ENCODE data around the gene ANP32E. TPM values are rescaled to one million over a fixed set of nuclear protein-coding genes. Genes with fewer than 3 reads are reported as not detected.
A peak's percentile ranks its signal among the peaks of the same experiment; 100 is the strongest.

ANP32E gene
- total and polyA plus RNA-seq, 9 of the 15 experiments (the other 6 are each of a cell fraction or from before 2014, with no cell fraction given) = 60.4 to 197 (median 104) TPM

DNA sequence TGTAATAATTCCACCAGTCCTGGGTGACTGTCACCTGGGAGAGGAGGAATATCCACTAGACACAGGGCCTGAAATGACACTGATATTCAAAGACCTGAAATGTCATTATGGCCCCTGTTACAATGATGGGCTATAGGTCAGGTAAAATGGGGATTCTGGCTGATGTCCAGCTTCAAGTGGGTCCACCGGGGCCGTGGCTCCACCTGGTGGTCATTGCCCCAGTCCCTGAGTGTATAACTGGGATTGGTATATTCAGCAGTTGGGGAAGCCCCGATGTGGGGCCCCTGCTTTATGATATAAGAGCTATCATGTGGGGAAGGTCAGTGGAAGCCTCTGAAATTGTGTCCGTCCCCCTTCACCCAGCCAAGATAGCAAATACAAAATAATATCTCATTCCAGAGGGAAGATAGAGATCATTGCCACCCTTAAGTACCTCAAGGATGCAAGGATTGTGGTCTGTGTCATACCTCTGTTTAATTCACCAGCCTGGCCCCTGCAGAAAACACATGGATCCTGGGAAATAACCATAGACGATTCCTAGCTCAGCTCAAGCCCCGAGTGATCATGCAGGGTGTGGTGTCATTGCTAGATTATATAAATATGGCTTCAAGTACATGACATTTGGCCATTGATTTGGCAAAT is 66.8 kb downstream of the ANP32E start (continued):
- TF ChIP-seq, protein P1, sequence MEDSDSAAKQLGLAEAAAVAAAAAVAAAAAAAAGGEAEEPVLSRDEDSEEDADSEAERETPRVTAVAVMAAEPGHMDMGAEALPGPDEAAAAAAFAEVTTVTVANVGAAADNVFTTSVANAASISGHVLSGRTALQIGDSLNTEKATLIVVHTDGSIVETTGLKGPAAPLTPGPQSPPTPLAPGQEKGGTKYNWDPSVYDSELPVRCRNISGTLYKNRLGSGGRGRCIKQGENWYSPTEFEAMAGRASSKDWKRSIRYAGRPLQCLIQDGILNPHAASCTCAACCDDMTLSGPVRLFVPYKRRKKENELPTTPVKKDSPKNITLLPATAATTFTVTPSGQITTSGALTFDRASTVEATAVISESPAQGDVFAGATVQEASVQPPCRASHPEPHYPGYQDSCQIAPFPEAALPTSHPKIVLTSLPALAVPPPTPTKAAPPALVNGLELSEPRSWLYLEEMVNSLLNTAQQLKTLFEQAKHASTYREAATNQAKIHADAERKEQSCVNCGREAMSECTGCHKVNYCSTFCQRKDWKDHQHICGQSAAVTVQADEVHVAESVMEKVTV (CRISPR knock-in tag; IDR thresholded peaks at IDR 0.05) = peak; percentile 86
- no peak for TF ChIP-seq GTF2E2 (tag; IDR thresholded peaks at IDR 0.05)
- TF ChIP-seq TGIF2 (CRISPR knock-in tag; IDR thresholded peaks at IDR 0.05) = no peak
- TF ChIP-seq ZNF217 (CRISPR knock-in tag; IDR thresholded peaks at IDR 0.05) = no peak
- TF ChIP-seq ZNF165 (CRISPR knock-in tag; IDR thresholded peaks at IDR 0.05; ENCODE audit: borderline replicate concordance) = no peak
- TF ChIP-seq, protein P2, sequence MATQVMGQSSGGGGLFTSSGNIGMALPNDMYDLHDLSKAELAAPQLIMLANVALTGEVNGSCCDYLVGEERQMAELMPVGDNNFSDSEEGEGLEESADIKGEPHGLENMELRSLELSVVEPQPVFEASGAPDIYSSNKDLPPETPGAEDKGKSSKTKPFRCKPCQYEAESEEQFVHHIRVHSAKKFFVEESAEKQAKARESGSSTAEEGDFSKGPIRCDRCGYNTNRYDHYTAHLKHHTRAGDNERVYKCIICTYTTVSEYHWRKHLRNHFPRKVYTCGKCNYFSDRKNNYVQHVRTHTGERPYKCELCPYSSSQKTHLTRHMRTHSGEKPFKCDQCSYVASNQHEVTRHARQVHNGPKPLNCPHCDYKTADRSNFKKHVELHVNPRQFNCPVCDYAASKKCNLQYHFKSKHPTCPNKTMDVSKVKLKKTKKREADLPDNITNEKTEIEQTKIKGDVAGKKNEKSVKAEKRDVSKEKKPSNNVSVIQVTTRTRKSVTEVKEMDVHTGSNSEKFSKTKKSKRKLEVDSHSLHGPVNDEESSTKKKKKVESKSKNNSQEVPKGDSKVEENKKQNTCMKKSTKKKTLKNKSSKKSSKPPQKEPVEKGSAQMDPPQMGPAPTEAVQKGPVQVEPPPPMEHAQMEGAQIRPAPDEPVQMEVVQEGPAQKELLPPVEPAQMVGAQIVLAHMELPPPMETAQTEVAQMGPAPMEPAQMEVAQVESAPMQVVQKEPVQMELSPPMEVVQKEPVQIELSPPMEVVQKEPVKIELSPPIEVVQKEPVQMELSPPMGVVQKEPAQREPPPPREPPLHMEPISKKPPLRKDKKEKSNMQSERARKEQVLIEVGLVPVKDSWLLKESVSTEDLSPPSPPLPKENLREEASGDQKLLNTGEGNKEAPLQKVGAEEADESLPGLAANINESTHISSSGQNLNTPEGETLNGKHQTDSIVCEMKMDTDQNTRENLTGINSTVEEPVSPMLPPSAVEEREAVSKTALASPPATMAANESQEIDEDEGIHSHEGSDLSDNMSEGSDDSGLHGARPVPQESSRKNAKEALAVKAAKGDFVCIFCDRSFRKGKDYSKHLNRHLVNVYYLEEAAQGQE (IDR thresholded peaks at IDR 0.05; ENCODE audit: borderline replicate concordance) = peak; percentile 85
- TF ChIP-seq, protein P2 (CRISPR knock-in tag; IDR thresholded peaks at IDR 0.05; ENCODE audit: low read depth) = no peak
- 0 out of 2 replicates have a peak, but pooled peaks have one; percentile 21 for TF ChIP-seq RB1 (IDR thresholded peaks at IDR 0.05; ENCODE audit: low read depth)
- TF ChIP-seq MAZ (CRISPR knock-in tag; conservative IDR thresholded peaks at IDR 0.05 in 1 of 2, IDR thresholded peaks at IDR 0.05 in 1 of 2) = peak in 1 of 2 experiments; percentile 37; a peak in 1 of 4 replicates
- TF ChIP-seq, protein P3, sequence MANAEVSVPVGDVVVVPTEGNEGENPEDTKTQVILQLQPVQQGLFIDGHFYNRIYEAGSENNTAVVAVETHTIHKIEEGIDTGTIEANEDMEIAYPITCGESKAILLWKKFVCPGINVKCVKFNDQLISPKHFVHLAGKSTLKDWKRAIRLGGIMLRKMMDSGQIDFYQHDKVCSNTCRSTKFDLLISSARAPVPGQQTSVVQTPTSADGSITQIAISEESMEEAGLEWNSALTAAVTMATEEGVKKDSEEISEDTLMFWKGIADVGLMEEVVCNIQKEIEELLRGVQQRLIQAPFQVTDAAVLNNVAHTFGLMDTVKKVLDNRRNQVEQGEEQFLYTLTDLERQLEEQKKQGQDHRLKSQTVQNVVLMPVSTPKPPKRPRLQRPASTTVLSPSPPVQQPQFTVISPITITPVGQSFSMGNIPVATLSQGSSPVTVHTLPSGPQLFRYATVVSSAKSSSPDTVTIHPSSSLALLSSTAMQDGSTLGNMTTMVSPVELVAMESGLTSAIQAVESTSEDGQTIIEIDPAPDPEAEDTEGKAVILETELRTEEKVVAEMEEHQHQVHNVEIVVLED (CRISPR knock-in tag; IDR thresholded peaks at IDR 0.05) = no peak
- no peak for TF ChIP-seq ARNT (IDR thresholded peaks at IDR 0.05)
- peak; percentile 99 for TF ChIP-seq NFIC (IDR thresholded peaks at IDR 0.05)
- TF ChIP-seq GATAD2B (IDR thresholded peaks at IDR 0.05; ENCODE audit: borderline replicate concordance) = no peak
- TF ChIP-seq HOXB6 (CRISPR knock-in tag; IDR thresholded peaks at IDR 0.05; ENCODE audit: borderline replicate concordance) = no peak
- no peak for TF ChIP-seq SPI1 (IDR thresholded peaks at IDR 0.05; ENCODE audit: borderline replicate concordance, low read depth, low read length)
- no peak for TF ChIP-seq TEAD2 (tag; IDR thresholded peaks at IDR 0.05)
- no peak for TF ChIP-seq TAF15 (IDR thresholded peaks at IDR 0.05; ENCODE audit: low read depth, low read length)
- peak in 1 of 2 experiments; percentile 25; a peak in 1 of 4 replicates for TF ChIP-seq RCOR1 (IDR thresholded peaks at IDR 0.05; ENCODE audit: borderline replicate concordance in 1 of 2, low read depth in 2 of 2, low read length in 2 of 2)

Data from K562 (cell line).